GM12865 (cell line): Measurements from ENCODE around the gene SLC6A19.

ENCODE experiments used
- DNase-seq: peaks from one replicate; pipeline ENCODE4 v3.0.0; 2010; ENCODE audit warnings: low read depth
- H3K4me3 ChIP-seq: 2 replicates; pipeline ENCODE4 v1.5.1; 2011; ENCODE audit warnings: mild to moderate bottlenecking, low read depth, low read length, control low read depth
- TF ChIP-seq, protein P1 (sequence below): IDR thresholded peaks from 2 replicates; pipeline ENCODE4 v1.5.1; 2011; ENCODE audit warnings: low read length, control low read depth, low read depth, inconsistent platforms; ENCODE audit not compliant: insufficient read depth; ENCODE audit errors: missing control alignments

The SLC6A19 gene

DNA sequence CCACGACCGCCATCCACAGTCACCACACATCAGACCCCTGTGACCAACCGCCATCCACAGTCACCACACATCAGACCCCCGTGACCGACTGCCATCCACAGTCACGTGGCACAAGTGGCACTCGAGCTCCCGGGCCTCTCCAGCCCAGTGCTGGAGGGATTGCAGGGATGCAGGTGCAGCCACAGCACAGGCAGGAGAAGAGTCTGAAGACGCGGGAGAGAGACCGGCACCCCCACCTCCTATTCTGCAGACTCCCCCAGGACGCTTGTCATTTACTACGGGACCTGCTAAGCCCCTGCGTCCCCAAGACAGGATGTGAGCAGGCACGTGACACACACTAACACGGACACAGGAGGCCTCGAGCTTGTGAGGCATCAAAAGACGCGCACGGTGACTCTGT is 72.3 kb downstream of the SLC6A19 start:
- TF ChIP-seq, protein P1, sequence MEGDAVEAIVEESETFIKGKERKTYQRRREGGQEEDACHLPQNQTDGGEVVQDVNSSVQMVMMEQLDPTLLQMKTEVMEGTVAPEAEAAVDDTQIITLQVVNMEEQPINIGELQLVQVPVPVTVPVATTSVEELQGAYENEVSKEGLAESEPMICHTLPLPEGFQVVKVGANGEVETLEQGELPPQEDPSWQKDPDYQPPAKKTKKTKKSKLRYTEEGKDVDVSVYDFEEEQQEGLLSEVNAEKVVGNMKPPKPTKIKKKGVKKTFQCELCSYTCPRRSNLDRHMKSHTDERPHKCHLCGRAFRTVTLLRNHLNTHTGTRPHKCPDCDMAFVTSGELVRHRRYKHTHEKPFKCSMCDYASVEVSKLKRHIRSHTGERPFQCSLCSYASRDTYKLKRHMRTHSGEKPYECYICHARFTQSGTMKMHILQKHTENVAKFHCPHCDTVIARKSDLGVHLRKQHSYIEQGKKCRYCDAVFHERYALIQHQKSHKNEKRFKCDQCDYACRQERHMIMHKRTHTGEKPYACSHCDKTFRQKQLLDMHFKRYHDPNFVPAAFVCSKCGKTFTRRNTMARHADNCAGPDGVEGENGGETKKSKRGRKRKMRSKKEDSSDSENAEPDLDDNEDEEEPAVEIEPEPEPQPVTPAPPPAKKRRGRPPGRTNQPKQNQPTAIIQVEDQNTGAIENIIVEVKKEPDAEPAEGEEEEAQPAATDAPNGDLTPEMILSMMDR: no peak
- DNase-seq: no peak
- H3K4me3 ChIP-seq: no peak overlapping the region

DNA sequence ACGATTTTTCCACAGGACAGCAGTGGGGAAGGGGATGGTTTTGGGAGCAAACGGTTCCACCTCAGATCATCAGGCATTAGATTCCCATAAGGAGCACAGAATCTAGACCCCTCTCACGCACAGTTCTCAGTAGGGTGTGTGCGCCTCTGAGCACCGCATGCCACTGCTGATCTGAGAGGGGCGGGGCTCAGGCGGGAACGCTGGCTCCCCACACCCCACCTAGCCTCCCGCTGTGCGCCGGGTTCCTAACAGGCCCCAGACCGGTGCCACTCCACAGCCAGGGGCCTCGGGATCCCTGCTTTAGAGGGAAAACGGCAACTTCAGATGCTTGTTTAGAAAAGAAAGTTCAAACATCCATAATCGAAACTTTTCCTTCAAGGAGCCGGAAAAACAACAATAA is 73.1 kb downstream of the SLC6A19 start:
- TF ChIP-seq, protein P1: no peak
- no peak overlapping the region for H3K4me3 ChIP-seq
- DNase-seq: no peak
